ENCODE measurements around the gene ZNF613. TPM values are rescaled to one million over a fixed set of nuclear protein-coding genes. Genes with fewer than 3 reads are reported as not detected.

ZNF613 gene
- total RNA-seq, 1 experiment from 2014 or later: 4.6 TPM

Other genes starting within 250 kb of the ZNF613 start
- 3.2 and 10.9 TPM in 2 replicates for gene SPACA6, start 234.1 kb upstream of the ZNF613 start, total RNA-seq (2014; rRNA removed; shearing (Covaris generic))
- gene HAS1, start 203.5 kb upstream of the ZNF613 start, total RNA-seq (2014; rRNA removed; shearing (Covaris generic)): 0.23 TPM in 1 of 2 replicates, not detected in the other
- gene FPR1, start 175.6 kb upstream of the ZNF613 start, total RNA-seq (2014; rRNA removed; shearing (Covaris generic)): not detected in 2 replicates
- gene FPR2, start 166.3 kb upstream of the ZNF613 start, total RNA-seq (2014; rRNA removed; shearing (Covaris generic)): not detected in 2 replicates
- not detected in 2 replicates for gene FPR3, start 132.3 kb upstream of the ZNF613 start, total RNA-seq (2014; rRNA removed; shearing (Covaris generic))
- gene ZNF577, start 39.5 kb upstream of the ZNF613 start, total RNA-seq (2014; rRNA removed; shearing (Covaris generic)): 10.0 and 10.8 TPM in 2 replicates
- gene ZNF649, start 22.5 kb upstream of the ZNF613 start, total RNA-seq (2014; rRNA removed; shearing (Covaris generic)): 22.0 and 22.1 TPM in 2 replicates
- gene ZNF350, start 59.4 kb downstream of the ZNF613 start, total RNA-seq (2014; rRNA removed; shearing (Covaris generic)): 6.1 and 7.3 TPM in 2 replicates
- 10.4 and 11.4 TPM in 2 replicates for gene ZNF615, start 80.7 kb downstream of the ZNF613 start, total RNA-seq (2014; rRNA removed; shearing (Covaris generic))
- 22.3 TPM in 2 replicates for gene ZNF614, start 100.9 kb downstream of the ZNF613 start, total RNA-seq (2014; rRNA removed; shearing (Covaris generic))
- 8.6 and 10.0 TPM in 2 replicates for gene ZNF432, start 121.4 kb downstream of the ZNF613 start, total RNA-seq (2014; rRNA removed; shearing (Covaris generic))
- 11.1 and 13.5 TPM in 2 replicates for gene ZNF841, start 168.3 kb downstream of the ZNF613 start, total RNA-seq (2014; rRNA removed; shearing (Covaris generic))
- gene ZNF616, start 212.5 kb downstream of the ZNF613 start, total RNA-seq (2014; rRNA removed; shearing (Covaris generic)): 10.8 and 13.0 TPM in 2 replicates
- gene ZNF836, start 244.1 kb downstream of the ZNF613 start, total RNA-seq (2014; rRNA removed; shearing (Covaris generic)): 4.9 and 5.9 TPM in 2 replicates